CD1c-positive myeloid dendritic cell (primary cell): ENCODE results near the gene MPPED2.

Experiments used
- DNase-seq: peaks from one replicate; pipeline ENCODE4 v3.0.0-alpha.2; 2016; ENCODE audit errors: extremely low spot score

MPPED2 gene

GRCh38 chr11:30533445-30533947, 52.7 kb downstream of the MPPED2 start:
- no peak for DNase-seq

- DNase-seq: no peak
Measured at GRCh38 chr11:30527566-30527965, 58.6 kb downstream of the MPPED2 start.

GRCh38 chr11:30526558-30526957, 59.6 kb downstream of the MPPED2 start:
- DNase-seq: no peak

- no peak for DNase-seq
Measured at GRCh38 chr11:30522536-30523243, 63.5 kb downstream of the MPPED2 start.

GRCh38 chr11:30521297-30522071, 64.7 kb downstream of the MPPED2 start:
- no peak for DNase-seq

- no peak for DNase-seq
Measured at GRCh38 chr11:30513087-30513486, 73.1 kb downstream of the MPPED2 start.

GRCh38 chr11:30511408-30511807, 74.7 kb downstream of the MPPED2 start:
- DNase-seq: no peak

- DNase-seq: no peak
Measured at GRCh38 chr11:30510750-30511149, 75.4 kb downstream of the MPPED2 start.

- no peak for DNase-seq
Measured at GRCh38 chr11:30509364-30509763, 76.8 kb downstream of the MPPED2 start.

- no peak for DNase-seq
Measured at GRCh38 chr11:30508594-30508993, 77.6 kb downstream of the MPPED2 start.

GRCh38 chr11:30505603-30506002, 80.5 kb downstream of the MPPED2 start:
- no peak for DNase-seq

- no peak for DNase-seq
Measured at GRCh38 chr11:30504468-30504867, 81.7 kb downstream of the MPPED2 start.

- DNase-seq: no peak
Measured at GRCh38 chr11:30503156-30503555, 83.0 kb downstream of the MPPED2 start.

- DNase-seq: no peak
Measured at GRCh38 chr11:30502305-30502704, 83.8 kb downstream of the MPPED2 start.

GRCh38 chr11:30501744-30502143, 84.4 kb downstream of the MPPED2 start:
- DNase-seq: no peak

GRCh38 chr11:30499940-30500339, 86.2 kb downstream of the MPPED2 start:
- no peak for DNase-seq

GRCh38 chr11:30497600-30497999, 88.6 kb downstream of the MPPED2 start:
- DNase-seq: no peak

- DNase-seq: no peak
Measured at GRCh38 chr11:30496935-30497334, 89.2 kb downstream of the MPPED2 start.

GRCh38 chr11:30495437-30495836, 90.7 kb downstream of the MPPED2 start:
- DNase-seq: no peak

GRCh38 chr11:30489511-30489910, 96.6 kb downstream of the MPPED2 start:
- no peak for DNase-seq

GRCh38 chr11:30489076-30489475, 97.1 kb downstream of the MPPED2 start:
- no peak for DNase-seq

- no peak for DNase-seq
Measured at GRCh38 chr11:30488304-30488998, 97.7 kb downstream of the MPPED2 start.
